ENCODE data around the gene TARS1. TPM values are rescaled to one million over a fixed set of nuclear protein-coding genes. Genes with fewer than 3 reads are reported as not detected.

Gene TARS1
- total and polyA plus RNA-seq, 2 of the 13 experiments (the other 11 are each of a cell fraction or from before 2014, with no cell fraction given) = 77.0 to 184 TPM

GRCh38 chr5:33432656-33433055 lies 8.1 kb upstream of the TARS1 start (continued):
- no peak for TF ChIP-seq ZSCAN22 (CRISPR knock-in tag; IDR thresholded peaks at IDR 0.05)
- TF ChIP-seq FOSL1 (CRISPR knock-in tag; IDR thresholded peaks at IDR 0.05; ENCODE audit: borderline replicate concordance) = no peak
- TF ChIP-seq ZNF776 (CRISPR knock-in tag; IDR thresholded peaks at IDR 0.05) = no peak
- TF ChIP-seq ZBTB8A (CRISPR knock-in tag; IDR thresholded peaks at IDR 0.05; ENCODE audit: borderline replicate concordance, low read depth) = no peak
- TF ChIP-seq ZKSCAN1 (IDR thresholded peaks at IDR 0.05; ENCODE audit: low read length) = no peak
- TF ChIP-seq SPEN (CRISPR knock-in tag; IDR thresholded peaks at IDR 0.05; ENCODE audit: low read depth) = no peak
- TF ChIP-seq EP300 (IDR thresholded peaks at IDR 0.05; ENCODE audit: low read depth in 2 of 2, low read length in 2 of 2) = peak in 1 of 2 experiments; percentile 55; a peak in 1 of 4 replicates
- TF ChIP-seq EP300 (CRISPR knock-in tag; IDR thresholded peaks at IDR 0.05; ENCODE audit: borderline replicate concordance) = no peak
- no peak for TF ChIP-seq ZFYVE20 (CRISPR knock-in tag; IDR thresholded peaks at IDR 0.05; ENCODE audit: borderline replicate concordance, low read depth)
- TF ChIP-seq PLSCR1 (CRISPR knock-in tag; IDR thresholded peaks at IDR 0.05; ENCODE audit: borderline replicate concordance) = no peak
- TF ChIP-seq KLF15 (CRISPR knock-in tag; IDR thresholded peaks at IDR 0.05; ENCODE audit: borderline replicate concordance) = no peak
- TF ChIP-seq ZBTB1 (CRISPR knock-in tag; IDR thresholded peaks at IDR 0.05; ENCODE audit: borderline replicate concordance) = no peak
- TF ChIP-seq SMAD9 (CRISPR knock-in tag; IDR thresholded peaks at IDR 0.05) = no peak
- TF ChIP-seq NCOR1 (IDR thresholded peaks at IDR 0.05; ENCODE audit: borderline replicate concordance, low read length) = peak; percentile 58; the same call in 1 of the 2 replicates
- no peak for TF ChIP-seq RNF219 (CRISPR knock-in tag; IDR thresholded peaks at IDR 0.05)
- TF ChIP-seq ZNF383 (CRISPR knock-in tag; IDR thresholded peaks at IDR 0.05; ENCODE audit: borderline replicate concordance) = no peak
- no peak for TF ChIP-seq ZBTB38 (CRISPR knock-in tag; IDR thresholded peaks at IDR 0.05)
- TF ChIP-seq ZNF432 (CRISPR knock-in tag; IDR thresholded peaks at IDR 0.05; ENCODE audit: borderline replicate concordance) = no peak
- no peak for TF ChIP-seq BHLHE40 (IDR thresholded peaks at IDR 0.05; ENCODE audit: low read length)
- no peak for TF ChIP-seq GTF3A (CRISPR knock-in tag; conservative IDR thresholded peaks at IDR 0.05)
- TF ChIP-seq MIXL1 (CRISPR knock-in tag; IDR thresholded peaks at IDR 0.05) = peak; percentile 58; the same call in 1 of the 2 replicates
- no peak for TF ChIP-seq CHCHD3 (CRISPR knock-in tag; IDR thresholded peaks at IDR 0.05)
- TF ChIP-seq HNF1B (CRISPR knock-in tag; IDR thresholded peaks at IDR 0.05) = no peak
- TF ChIP-seq SIX1 (CRISPR knock-in tag; IDR thresholded peaks at IDR 0.05; ENCODE audit: borderline replicate concordance) = no peak
- TF ChIP-seq FOXP4 (CRISPR knock-in tag; IDR thresholded peaks at IDR 0.05) = peak; percentile 73
- no peak for TF ChIP-seq TCF7L2 (IDR thresholded peaks at IDR 0.05; ENCODE audit: low read depth, low read length)
